ENCODE measurements around the gene RAB40C. TPM values are rescaled to one million over a fixed set of nuclear protein-coding genes. Genes with fewer than 3 reads are reported as not detected.

RAB40C gene
- total RNA-seq, 1 donor from 2014 or later, result 20.0 TPM

DNA sequence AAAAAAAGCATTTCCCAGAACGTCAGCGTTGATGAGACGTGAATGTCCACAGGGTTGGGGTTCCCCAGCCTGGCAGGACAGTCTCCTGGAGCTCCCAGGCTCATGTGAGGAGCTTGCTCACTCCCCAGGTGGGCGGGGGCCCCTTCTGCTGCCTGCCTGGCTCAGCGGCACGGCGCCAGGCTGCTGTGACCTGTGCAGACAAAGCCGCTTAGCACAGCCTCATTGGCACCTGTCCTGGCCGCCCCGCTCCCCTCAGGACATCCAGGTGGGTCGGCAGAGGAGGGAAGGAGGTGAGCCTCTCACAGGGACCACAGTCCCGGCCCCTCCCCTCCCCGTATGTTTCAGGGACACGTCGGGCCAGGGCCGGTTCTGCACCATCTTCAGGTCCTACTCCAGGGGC is 28.0 kb downstream of the RAB40C start:
- H3K27me3 Mint-ChIP-seq (ENCODE audit: unreplicated experiment), result no peaks in the 10 kb centered on the region
- TF ChIP-seq, protein P1, sequence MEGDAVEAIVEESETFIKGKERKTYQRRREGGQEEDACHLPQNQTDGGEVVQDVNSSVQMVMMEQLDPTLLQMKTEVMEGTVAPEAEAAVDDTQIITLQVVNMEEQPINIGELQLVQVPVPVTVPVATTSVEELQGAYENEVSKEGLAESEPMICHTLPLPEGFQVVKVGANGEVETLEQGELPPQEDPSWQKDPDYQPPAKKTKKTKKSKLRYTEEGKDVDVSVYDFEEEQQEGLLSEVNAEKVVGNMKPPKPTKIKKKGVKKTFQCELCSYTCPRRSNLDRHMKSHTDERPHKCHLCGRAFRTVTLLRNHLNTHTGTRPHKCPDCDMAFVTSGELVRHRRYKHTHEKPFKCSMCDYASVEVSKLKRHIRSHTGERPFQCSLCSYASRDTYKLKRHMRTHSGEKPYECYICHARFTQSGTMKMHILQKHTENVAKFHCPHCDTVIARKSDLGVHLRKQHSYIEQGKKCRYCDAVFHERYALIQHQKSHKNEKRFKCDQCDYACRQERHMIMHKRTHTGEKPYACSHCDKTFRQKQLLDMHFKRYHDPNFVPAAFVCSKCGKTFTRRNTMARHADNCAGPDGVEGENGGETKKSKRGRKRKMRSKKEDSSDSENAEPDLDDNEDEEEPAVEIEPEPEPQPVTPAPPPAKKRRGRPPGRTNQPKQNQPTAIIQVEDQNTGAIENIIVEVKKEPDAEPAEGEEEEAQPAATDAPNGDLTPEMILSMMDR (IDR thresholded peaks at IDR 0.05), result no peak
- no peak overlapping the region for H3K4me3 Mint-ChIP-seq (ENCODE audit: unreplicated experiment)
- H3K9me3 Mint-ChIP-seq (ENCODE audit: unreplicated experiment), result no peaks in the 10 kb centered on the region
- H3K4me1 Mint-ChIP-seq (ENCODE audit: unreplicated experiment), result peaks cover 4% of the 10 kb centered on the region
- H3K27ac Mint-ChIP-seq (ENCODE audit: unreplicated experiment), result no peak overlapping the region
- DNase-seq (ENCODE audit: extremely low spot score, unreplicated experiment), result no peak
- H3K36me3 Mint-ChIP-seq (ENCODE audit: unreplicated experiment), result peaks cover 4% of the 10 kb centered on the region

DNA sequence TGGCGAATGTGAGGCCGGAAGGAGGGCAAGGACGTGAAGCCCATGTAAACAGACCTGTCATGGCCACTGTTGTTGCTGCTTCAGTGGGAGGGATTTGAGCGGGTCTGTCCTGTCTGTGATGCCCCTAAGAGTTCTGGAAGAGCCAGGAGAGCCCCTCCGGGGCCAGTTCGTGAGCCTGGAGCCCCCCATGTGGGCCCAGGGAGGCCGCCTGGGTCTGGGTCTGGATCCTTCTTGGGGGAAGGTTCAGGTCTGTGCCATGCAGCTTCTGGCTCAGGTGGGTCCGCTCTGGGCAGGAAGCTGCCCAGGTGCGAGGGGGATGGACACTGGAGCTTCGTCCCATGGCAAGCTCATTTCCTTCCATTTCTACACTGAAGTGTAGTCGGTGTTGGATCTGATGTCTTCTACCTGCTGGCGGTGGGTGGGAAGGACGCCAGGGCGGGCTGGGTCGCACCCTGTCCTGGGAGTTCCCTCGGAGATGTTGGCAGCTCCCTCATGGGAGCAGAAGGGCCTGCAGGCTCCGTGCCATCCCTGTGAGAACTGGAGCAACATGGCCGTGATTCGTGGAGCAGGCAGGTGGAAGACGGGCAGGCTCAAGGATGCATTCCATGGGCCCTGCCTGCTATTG is 29.7 kb downstream of the RAB40C start:
- no peak for DNase-seq (ENCODE audit: extremely low spot score, unreplicated experiment)
- Mint-ChIP-seq H3K9me3 (ENCODE audit: unreplicated experiment) (no peaks in the 10 kb centered on the region), H3K27me3 (ENCODE audit: unreplicated experiment) (no peaks in the 10 kb centered on the region), H3K4me1 (ENCODE audit: unreplicated experiment) (peaks cover 4% of the 10 kb centered on the region), H3K4me3 (ENCODE audit: unreplicated experiment) (no peak overlapping the region), H3K27ac (ENCODE audit: unreplicated experiment) (no peak overlapping the region), H3K36me3 (ENCODE audit: unreplicated experiment) (peaks cover 4% of the 10 kb centered on the region)
- TF ChIP-seq, protein P1 (IDR thresholded peaks at IDR 0.05), result no peak

DNA sequence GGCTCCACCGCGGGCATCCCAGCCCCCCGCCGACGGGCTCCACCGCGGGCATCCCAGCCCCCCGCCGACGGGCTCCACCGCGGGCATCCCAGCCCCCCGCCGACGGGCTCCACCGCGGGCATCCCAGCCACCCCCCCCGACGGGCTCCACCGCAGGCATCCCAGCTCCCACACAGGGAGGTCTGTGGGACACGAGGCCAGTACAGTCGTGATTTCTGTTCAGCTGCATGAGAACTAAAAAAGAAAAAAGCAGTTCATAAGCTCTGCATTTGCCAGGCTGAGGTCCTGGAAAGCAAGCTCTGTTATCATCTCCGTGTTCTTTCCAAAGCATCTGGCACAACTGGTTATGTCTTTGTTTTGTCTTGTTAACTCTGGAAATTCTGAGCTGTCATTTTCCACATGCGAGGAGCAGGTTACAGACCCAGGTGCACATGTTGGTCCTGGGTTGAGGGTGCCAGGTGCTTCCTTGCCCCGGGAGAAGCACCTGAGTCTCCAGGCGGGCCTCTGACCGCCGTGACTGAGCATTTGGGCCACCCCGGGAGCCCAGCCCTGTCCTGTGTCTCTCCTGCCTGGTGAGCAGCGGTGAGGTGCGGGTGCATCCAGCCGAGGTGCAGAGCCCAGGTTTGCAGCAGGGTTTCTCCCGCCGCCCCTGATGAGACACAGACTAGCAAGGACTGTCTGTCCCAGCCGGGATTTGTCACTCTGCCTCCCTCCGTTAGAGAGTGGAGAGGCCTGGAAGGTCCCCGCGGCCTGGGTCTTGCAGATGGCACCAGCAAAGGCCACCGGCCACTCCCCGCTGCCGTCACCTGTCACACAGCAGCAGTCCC is 31.0 kb downstream of the RAB40C start:
- Mint-ChIP-seq H3K27me3 (ENCODE audit: unreplicated experiment) (no peaks in the 10 kb centered on the region), H3K9me3 (ENCODE audit: unreplicated experiment) (no peaks in the 10 kb centered on the region), H3K36me3 (ENCODE audit: unreplicated experiment) (peaks cover 1% of the 10 kb centered on the region), H3K4me1 (ENCODE audit: unreplicated experiment) (peaks cover 4% of the 10 kb centered on the region), H3K27ac (ENCODE audit: unreplicated experiment) (no peak overlapping the region), H3K4me3 (ENCODE audit: unreplicated experiment) (no peak overlapping the region)
- no peak for DNase-seq (ENCODE audit: extremely low spot score, unreplicated experiment)
- TF ChIP-seq, protein P1 (IDR thresholded peaks at IDR 0.05), result no peak

DNA sequence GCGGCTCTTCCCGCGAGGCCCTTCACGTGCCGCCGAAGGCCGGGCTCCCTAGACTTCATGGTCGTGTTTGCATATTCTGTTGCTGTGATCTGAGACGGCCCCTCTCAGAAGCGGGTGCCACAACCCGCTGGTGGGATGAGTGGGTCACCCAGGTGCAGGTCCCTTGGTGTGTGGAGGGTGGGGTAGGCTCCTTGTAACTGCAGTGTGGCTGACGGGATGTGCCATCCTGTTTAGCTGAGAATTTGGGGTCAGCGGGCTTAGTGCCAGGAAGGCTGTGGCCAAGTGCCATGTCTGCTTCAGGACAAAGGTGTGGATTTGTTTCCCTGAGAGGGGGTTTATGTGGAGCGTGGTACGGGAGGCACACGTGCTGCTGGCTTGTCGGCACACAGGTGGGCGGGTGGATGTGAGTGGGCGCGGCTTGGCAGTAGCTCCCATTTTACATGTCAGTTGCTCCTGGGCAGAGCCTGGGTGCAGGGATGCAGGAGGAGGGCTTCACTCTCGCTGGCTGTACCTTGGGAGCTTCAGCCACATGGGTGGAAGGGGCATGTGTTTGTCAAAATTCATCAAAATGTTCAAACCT is 31.8 kb downstream of the RAB40C start:
- Mint-ChIP-seq H3K36me3 (ENCODE audit: unreplicated experiment) (peaks cover 2% of the 10 kb centered on the region), H3K9me3 (ENCODE audit: unreplicated experiment) (no peaks in the 10 kb centered on the region), H3K27ac (ENCODE audit: unreplicated experiment) (no peak overlapping the region), H3K4me3 (ENCODE audit: unreplicated experiment) (no peak overlapping the region), H3K4me1 (ENCODE audit: unreplicated experiment) (peaks cover 8% of the 10 kb centered on the region), H3K27me3 (ENCODE audit: unreplicated experiment) (no peaks in the 10 kb centered on the region)
- DNase-seq (ENCODE audit: extremely low spot score, unreplicated experiment), result no peak
- TF ChIP-seq, protein P1 (IDR thresholded peaks at IDR 0.05), result no peak

DNA sequence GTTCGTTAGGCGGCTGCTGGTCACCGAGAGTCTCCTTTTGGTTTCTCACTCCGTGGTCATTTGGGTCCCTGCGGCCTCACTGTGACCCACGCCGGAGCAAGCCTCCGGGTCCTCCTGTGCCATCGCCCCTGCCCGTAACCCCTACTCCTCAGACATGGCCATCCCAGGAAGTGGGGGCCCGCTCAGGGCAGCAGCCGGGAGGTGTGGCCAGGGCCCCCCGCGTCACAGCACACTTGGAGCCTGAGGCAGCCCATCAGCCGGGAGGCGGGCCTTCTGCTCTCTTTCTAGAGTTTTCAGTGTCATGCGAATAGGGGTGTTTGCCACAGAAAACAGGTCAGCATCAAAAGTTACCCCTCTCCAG is 33.0 kb downstream of the RAB40C start:
- TF ChIP-seq, protein P1 (IDR thresholded peaks at IDR 0.05), result no peak
- Mint-ChIP-seq H3K27me3 (ENCODE audit: unreplicated experiment) (no peaks in the 10 kb centered on the region), H3K36me3 (ENCODE audit: unreplicated experiment) (peaks cover 4% of the 10 kb centered on the region), H3K4me1 (ENCODE audit: unreplicated experiment) (peaks cover 20% of the 10 kb centered on the region), H3K27ac (ENCODE audit: unreplicated experiment) (no peak overlapping the region), H3K4me3 (ENCODE audit: unreplicated experiment) (no peak overlapping the region), H3K9me3 (ENCODE audit: unreplicated experiment) (no peaks in the 10 kb centered on the region)
- DNase-seq (ENCODE audit: extremely low spot score, unreplicated experiment), result no peak
